Vagina (tissue), 2 donors: ENCODE measurements around the gene DDX51. TPM values are rescaled to one million over a fixed set of nuclear protein-coding genes. Genes with fewer than 3 reads are reported as not detected.

Source experiments
- DNase-seq, 2 donors: peaks; one replicate each; pipeline ENCODE4 v3.0.0-alpha.2; 2017; ENCODE audit errors: extremely low spot score in 2 of 2
- H3K27ac ChIP-seq: fragments of 200-600 bp; sonication (generic); one replicate; pipeline ENCODE4 v1.5.1; 2019
- H3K27me3 ChIP-seq: fragments of 200-600 bp; sonication (generic); one replicate; pipeline ENCODE4 v1.5.1; 2019
- H3K36me3 ChIP-seq, 2 donors: fragments of 200-600 bp; sonication (generic); one replicate each; pipeline ENCODE4 v1.5.1; 2017 to 2019
- H3K4me1 ChIP-seq: fragments of 200-600 bp; sonication (generic); one replicate; pipeline ENCODE4 v1.5.1; 2019
- H3K4me3 ChIP-seq, 2 donors: fragments of 200-600 bp; sonication (generic); 1 replicate in 1 of 2; 2 replicates in 1 of 2; pipeline ENCODE4 v1.5.1; 2016 to 2019
- H3K9me3 ChIP-seq: fragments of 200-600 bp; sonication (generic); one replicate; pipeline ENCODE4 v1.5.1; 2019
- CTCF ChIP-seq, 3 experiments: fragments of 450-650 bp in 2 of 3; fragments of 200-600 bp in 1 of 3; sonication (generic) in 1 of 3; IDR thresholded peaks; one replicate each; pipeline ENCODE4 v1.5.1; 2017 to 2019; ENCODE audit warnings: antibody characterized with exemption in 3 of 3, mild to moderate bottlenecking in 2 of 3, moderate library complexity in 2 of 3
- POLR2A ChIP-seq, 2 donors: fragments of 450-650 bp; IDR thresholded peaks; one replicate each; pipeline ENCODE4 v1.6.1; 2017; ENCODE audit warnings: antibody characterized with exemption in 2 of 2, mild to moderate bottlenecking in 2 of 2, moderate library complexity in 2 of 2
- POLR2AphosphoS5 ChIP-seq, 2 donors: sonication (generic); formaldehyde crosslinking; IDR thresholded peaks; one replicate each; pipeline ENCODE4 v1.9.0; 2017; ENCODE audit warnings: antibody characterized with exemption in 2 of 2, mild to moderate bottlenecking in 2 of 2, low read depth in 1 of 2; ENCODE audit not compliant: insufficient read depth in 1 of 2
- intact Hi-C: fragments of 100-400 bp; cut with DNase I; formaldehyde crosslinking; loops from one replicate; pipeline ENCODE4 v1.15.1; 2023
- total RNA-seq: library from RNA; depleted of rRNA; stranded (reverse); fragments of >200 nt; gene quantifications from one replicate; pipeline ENCODE4 v1.2.3, GENCODE V29; 2016

DDX51 gene
- total RNA-seq, 1 donor from 2014 or later: 11.3 TPM

- Histone ChIP-seq H3K27me3 (no peaks in the 10 kb centered on the region), H3K4me1 (no peaks in the 10 kb centered on the region), H3K36me3 (no peaks in the 10 kb centered on the region), H3K27ac (no peak overlapping the region), H3K4me3 (no peak overlapping the region), H3K9me3 (no peaks in the 10 kb centered on the region)
- TF ChIP-seq POLR2A (IDR thresholded peaks at IDR 0.05): no peak
- TF ChIP-seq POLR2AphosphoS5 (IDR thresholded peaks at IDR 0.05; ENCODE audit: insufficient read depth in 1 of 2, low read depth in 1 of 2): no peak
- TF ChIP-seq CTCF (IDR thresholded peaks at IDR 0.05): no peak
- DNase-seq: no peak
- intact Hi-C loops: no loop called here
Measured at GRCh38 chr12:132171968-132172521, 27.9 kb upstream of the DDX51 start.

GRCh38 chr12:132171293-132171967, 27.3 kb upstream of the DDX51 start:
- H3K4me1 ChIP-seq: no peaks in the 10 kb centered on the region
- no peak for TF ChIP-seq CTCF (IDR thresholded peaks at IDR 0.05)
- TF ChIP-seq POLR2AphosphoS5 (IDR thresholded peaks at IDR 0.05; ENCODE audit: insufficient read depth in 1 of 2, low read depth in 1 of 2): no peak
- no peak for TF ChIP-seq POLR2A (IDR thresholded peaks at IDR 0.05)
- intact Hi-C loops: no loop called here
- no peaks in the 10 kb centered on the region for H3K36me3 ChIP-seq
- no peaks in the 10 kb centered on the region for H3K9me3 ChIP-seq
- no peak overlapping the region for H3K27ac ChIP-seq
- no peak overlapping the region for H3K4me3 ChIP-seq
- H3K27me3 ChIP-seq: no peaks in the 10 kb centered on the region
- DNase-seq: no peak

- Histone ChIP-seq H3K36me3 (no peaks in the 10 kb centered on the region), H3K27ac (no peak overlapping the region), H3K4me1 (no peaks in the 10 kb centered on the region), H3K4me3 (no peak overlapping the region), H3K9me3 (no peaks in the 10 kb centered on the region), H3K27me3 (no peaks in the 10 kb centered on the region)
- TF ChIP-seq CTCF (IDR thresholded peaks at IDR 0.05) (no peak), POLR2A (IDR thresholded peaks at IDR 0.05) (no peak), POLR2AphosphoS5 (IDR thresholded peaks at IDR 0.05; ENCODE audit: insufficient read depth in 1 of 2, low read depth in 1 of 2) (no peak)
- DNase-seq: no peak
- intact Hi-C loops: no loop called here
Measured at GRCh38 chr12:132170637-132171292, 26.6 kb upstream of the DDX51 start.

- DNase-seq: no peak
- TF ChIP-seq POLR2A (IDR thresholded peaks at IDR 0.05): no peak
- TF ChIP-seq POLR2AphosphoS5 (IDR thresholded peaks at IDR 0.05; ENCODE audit: insufficient read depth in 1 of 2, low read depth in 1 of 2): no peak
- no peak for TF ChIP-seq CTCF (IDR thresholded peaks at IDR 0.05)
- intact Hi-C loops: no loop called here
Measured at GRCh38 chr12:132170094-132170636, 26.0 kb upstream of the DDX51 start.

More at GRCh38 chr12:132170094-132170636, 26.0 kb upstream of the DDX51 start:
- no peaks in the 10 kb centered on the region for H3K27me3 ChIP-seq
- no peaks in the 10 kb centered on the region for H3K9me3 ChIP-seq
- no peak overlapping the region for H3K27ac ChIP-seq
- H3K4me1 ChIP-seq: no peaks in the 10 kb centered on the region
- no peak overlapping the region for H3K4me3 ChIP-seq
- H3K36me3 ChIP-seq: no peaks in the 10 kb centered on the region
